ENCODE measurements around the gene LSM2.

The LSM2 gene

GRCh38 chr6:31834367-31835250 is 27.8 kb upstream of the LSM2 start:
- TF ChIP-seq, protein P1, sequence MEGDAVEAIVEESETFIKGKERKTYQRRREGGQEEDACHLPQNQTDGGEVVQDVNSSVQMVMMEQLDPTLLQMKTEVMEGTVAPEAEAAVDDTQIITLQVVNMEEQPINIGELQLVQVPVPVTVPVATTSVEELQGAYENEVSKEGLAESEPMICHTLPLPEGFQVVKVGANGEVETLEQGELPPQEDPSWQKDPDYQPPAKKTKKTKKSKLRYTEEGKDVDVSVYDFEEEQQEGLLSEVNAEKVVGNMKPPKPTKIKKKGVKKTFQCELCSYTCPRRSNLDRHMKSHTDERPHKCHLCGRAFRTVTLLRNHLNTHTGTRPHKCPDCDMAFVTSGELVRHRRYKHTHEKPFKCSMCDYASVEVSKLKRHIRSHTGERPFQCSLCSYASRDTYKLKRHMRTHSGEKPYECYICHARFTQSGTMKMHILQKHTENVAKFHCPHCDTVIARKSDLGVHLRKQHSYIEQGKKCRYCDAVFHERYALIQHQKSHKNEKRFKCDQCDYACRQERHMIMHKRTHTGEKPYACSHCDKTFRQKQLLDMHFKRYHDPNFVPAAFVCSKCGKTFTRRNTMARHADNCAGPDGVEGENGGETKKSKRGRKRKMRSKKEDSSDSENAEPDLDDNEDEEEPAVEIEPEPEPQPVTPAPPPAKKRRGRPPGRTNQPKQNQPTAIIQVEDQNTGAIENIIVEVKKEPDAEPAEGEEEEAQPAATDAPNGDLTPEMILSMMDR (conservative IDR thresholded peaks at IDR 0.05; ENCODE audit: low read length), result no peak
- no peak for TF ChIP-seq EZH2phosphoT487 (IDR thresholded peaks at IDR 0.05; ENCODE audit: borderline replicate concordance)
- Histone ChIP-seq H2AFZ (ENCODE audit: low read length) (peak overlapping the region; percentile 75), H3K4me1 (ENCODE audit: insufficient read depth, low read length, poor library complexity, severe bottlenecking) (peaks cover 40% of the 10 kb centered on the region), H3K4me2 (ENCODE audit: low read depth, low read length, poor library complexity, severe bottlenecking) (peak overlapping the region; percentile 100), H3F3A (ENCODE audit: low read depth) (peaks cover 12% of the 10 kb centered on the region), H3K9me2 (replicated peaks; ENCODE audit: low read depth, low read length) (no peaks in the 10 kb centered on the region), H3K36me3 (ENCODE audit: insufficient read depth, low read length) (peaks cover 29% of the 10 kb centered on the region), H3K27me3 (ENCODE audit: insufficient read depth, low read length, poor library complexity, severe bottlenecking) (peaks cover 7% of the 10 kb centered on the region), H3K79me2 (ENCODE audit: insufficient read depth, low read length) (peaks cover 71% of the 10 kb centered on the region), H3K9ac (ENCODE audit: low read depth, low read length, poor library complexity, severe bottlenecking) (peak overlapping the region; percentile 99), H4K20me1 (ENCODE audit: insufficient read depth, low read length, poor library complexity, severe bottlenecking) (peaks cover 45% of the 10 kb centered on the region), H3K9me3 (ENCODE audit: insufficient read depth, low read depth, low read length) (no peaks in the 10 kb centered on the region), H3K4me3 (ENCODE audit: low read length, poor library complexity, severe bottlenecking) (peak overlapping the region; percentile 97)

DNA sequence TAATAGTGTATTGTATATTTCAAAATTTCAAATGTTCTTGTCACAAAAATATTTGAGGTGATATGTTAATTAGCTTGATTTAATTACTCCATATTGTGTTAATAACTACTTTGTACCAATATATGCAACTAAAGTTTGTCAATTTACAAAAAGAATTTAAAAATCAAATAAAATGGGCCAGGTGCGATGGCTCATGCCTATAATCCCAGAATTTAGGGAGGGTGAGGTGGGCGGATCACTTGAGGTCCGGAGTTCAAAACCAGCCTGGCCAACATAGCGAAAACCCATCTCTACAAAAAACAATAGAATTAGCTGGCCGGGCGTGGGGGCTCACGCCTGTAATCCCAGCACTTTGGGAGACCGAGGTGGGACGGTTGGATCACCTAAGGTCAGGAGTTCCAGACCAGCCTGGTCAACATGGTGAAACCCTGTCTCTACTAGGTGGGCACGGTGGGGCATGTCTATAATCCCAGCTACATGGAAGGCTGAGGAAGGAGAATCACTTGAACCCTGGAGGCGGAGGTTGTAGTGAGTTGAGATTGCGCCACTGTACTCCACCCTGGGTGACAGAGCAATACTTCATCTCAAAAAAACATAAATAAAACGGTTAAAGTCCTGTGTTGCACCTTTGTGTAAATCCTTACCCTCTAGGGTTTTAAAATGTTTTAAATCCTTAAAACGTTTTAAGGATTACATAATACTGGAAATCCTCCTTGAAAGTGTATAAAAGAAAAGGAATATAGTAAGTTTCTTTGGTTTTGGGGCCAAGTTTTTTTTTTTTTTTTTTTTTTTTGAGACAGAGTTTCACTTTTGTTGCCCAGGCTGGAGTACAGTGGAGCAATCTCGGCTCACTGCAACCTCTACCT is 24.8 kb upstream of the LSM2 start:
- peak overlapping the region; percentile 73 for H3K4me2 ChIP-seq (ENCODE audit: low read depth, low read length, poor library complexity, severe bottlenecking)
- H3K9me2 ChIP-seq (replicated peaks; ENCODE audit: low read depth, low read length), result no peaks in the 10 kb centered on the region
- H3K4me1 ChIP-seq (ENCODE audit: insufficient read depth, low read length, poor library complexity, severe bottlenecking), result peaks cover 15% of the 10 kb centered on the region
- TF ChIP-seq EZH2phosphoT487 (IDR thresholded peaks at IDR 0.05; ENCODE audit: borderline replicate concordance), result no peak
- TF ChIP-seq, protein P1 (conservative IDR thresholded peaks at IDR 0.05; ENCODE audit: low read length), result no peak
- H4K20me1 ChIP-seq (ENCODE audit: insufficient read depth, low read length, poor library complexity, severe bottlenecking), result peaks cover 15% of the 10 kb centered on the region
- H3F3A ChIP-seq (ENCODE audit: low read depth), result peaks cover 3% of the 10 kb centered on the region; the same call in 1 of the 2 replicates
- H3K4me3 ChIP-seq (ENCODE audit: low read length, poor library complexity, severe bottlenecking), result peak overlapping the region; percentile 77
- H3K9me3 ChIP-seq (ENCODE audit: insufficient read depth, low read depth, low read length), result no peaks in the 10 kb centered on the region
- H3K79me2 ChIP-seq (ENCODE audit: insufficient read depth, low read length), result peaks cover 43% of the 10 kb centered on the region
- no peak overlapping the region for H2AFZ ChIP-seq (ENCODE audit: low read length)
- H3K36me3 ChIP-seq (ENCODE audit: insufficient read depth, low read length), result no peaks in the 10 kb centered on the region; the same call in 1 of the 2 replicates
- H3K9ac ChIP-seq (ENCODE audit: low read depth, low read length, poor library complexity, severe bottlenecking), result peak overlapping the region; percentile 75
- peaks cover 7% of the 10 kb centered on the region for H3K27me3 ChIP-seq (ENCODE audit: insufficient read depth, low read length, poor library complexity, severe bottlenecking)

GRCh38 chr6:31830886-31831335 is 24.1 kb upstream of the LSM2 start:
- peaks cover 3% of the 10 kb centered on the region; the same call in 1 of the 2 replicates for H3F3A ChIP-seq (ENCODE audit: low read depth)
- peaks cover 8% of the 10 kb centered on the region for H3K4me1 ChIP-seq (ENCODE audit: insufficient read depth, low read length, poor library complexity, severe bottlenecking)

More at GRCh38 chr6:31830886-31831335, 24.1 kb upstream of the LSM2 start:
- peaks cover 7% of the 10 kb centered on the region for H3K27me3 ChIP-seq (ENCODE audit: insufficient read depth, low read length, poor library complexity, severe bottlenecking)
- no peak for TF ChIP-seq EZH2phosphoT487 (IDR thresholded peaks at IDR 0.05; ENCODE audit: borderline replicate concordance)
- TF ChIP-seq, protein P1 (conservative IDR thresholded peaks at IDR 0.05; ENCODE audit: low read length), result no peak
- no peaks in the 10 kb centered on the region; the same call in 1 of the 2 replicates for H3K36me3 ChIP-seq (ENCODE audit: insufficient read depth, low read length)
- peaks cover 36% of the 10 kb centered on the region for H3K79me2 ChIP-seq (ENCODE audit: insufficient read depth, low read length)
- peaks cover 8% of the 10 kb centered on the region for H4K20me1 ChIP-seq (ENCODE audit: insufficient read depth, low read length, poor library complexity, severe bottlenecking)
- peak overlapping the region; percentile 77 for H3K4me3 ChIP-seq (ENCODE audit: low read length, poor library complexity, severe bottlenecking)
- peak overlapping the region; percentile 73 for H3K4me2 ChIP-seq (ENCODE audit: low read depth, low read length, poor library complexity, severe bottlenecking)
- peak overlapping the region; percentile 36; the same call in 1 of the 2 replicates for H2AFZ ChIP-seq (ENCODE audit: low read length)
- no peaks in the 10 kb centered on the region for H3K9me2 ChIP-seq (replicated peaks; ENCODE audit: low read depth, low read length)
- peak overlapping the region; percentile 75 for H3K9ac ChIP-seq (ENCODE audit: low read depth, low read length, poor library complexity, severe bottlenecking)
- H3K9me3 ChIP-seq (ENCODE audit: insufficient read depth, low read depth, low read length), result no peaks in the 10 kb centered on the region

Data from Loucy (cell line).